Cardiac septum (tissue), 1 donor: Measurements from ENCODE around the gene FBXO15. TPM values are rescaled to one million over a fixed set of nuclear protein-coding genes. Genes with fewer than 3 reads are reported as not detected.

Experiments used
- DNase-seq: peaks from one replicate; pipeline ENCODE4 v3.0.0-alpha.2; 2020; ENCODE audit warnings: low spot score
- intact Hi-C: fragments of 100-400 bp; cut with DNase I; formaldehyde crosslinking; loops from one replicate; pipeline ENCODE4 v1.14.0; 2022
- total RNA-seq: library from RNA; stranded (reverse); fragmentation: NEBNext Ultra II Directional; extraction: Animal tissue kit (Norgen Biotek cat#: 25700); gene quantifications from one replicate; pipeline ENCODE4 v1.2.1, GENCODE V29; 2021
- donor health status: DM: no; HTN: no; CAD: no.

Gene FBXO15
- total RNA-seq, 1 donor from 2014 or later, result 0.51 TPM

DNA sequence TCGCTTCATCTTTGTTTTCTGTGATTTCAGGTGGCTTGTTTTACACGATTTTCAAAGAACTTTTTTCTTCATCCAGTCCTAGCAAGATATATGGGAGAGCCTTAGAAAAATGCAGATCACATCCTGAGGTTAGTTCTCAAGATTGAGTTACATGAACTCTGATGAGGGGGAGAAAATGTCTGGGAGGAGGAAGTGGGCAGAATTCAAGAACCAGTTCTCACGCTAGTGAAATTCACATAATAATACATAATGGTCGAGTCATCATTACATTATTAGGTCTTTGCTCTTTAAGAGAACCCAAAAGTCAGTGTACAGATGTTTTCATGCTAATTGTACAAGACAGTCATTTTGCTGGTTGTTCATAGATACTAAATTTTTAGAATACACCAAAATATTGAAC, 7.6 kb upstream of the FBXO15 start:
- no peak for DNase-seq
- intact Hi-C loops, result no loop called here

DNA sequence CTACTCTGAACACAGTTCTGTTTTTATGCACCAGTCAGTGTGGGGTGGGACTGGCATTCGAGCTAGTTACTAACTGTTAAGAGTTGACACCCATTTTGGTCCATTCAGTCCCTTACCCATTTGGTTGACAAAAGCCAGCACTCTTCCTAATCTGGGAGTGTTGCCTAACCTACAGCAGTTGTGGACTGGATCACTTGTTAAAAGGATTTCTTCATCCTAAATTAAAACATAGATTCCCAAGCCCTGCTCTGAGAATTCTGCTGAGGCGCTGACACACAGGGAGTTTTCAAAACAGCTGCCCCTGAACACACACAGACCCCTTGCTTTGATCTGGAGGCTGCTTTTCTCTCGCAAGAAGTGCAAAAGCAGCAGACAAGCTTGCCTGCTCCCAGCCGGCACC, 7.1 kb upstream of the FBXO15 start:
- no peak for DNase-seq
- intact Hi-C loops, result no loop called here

DNA sequence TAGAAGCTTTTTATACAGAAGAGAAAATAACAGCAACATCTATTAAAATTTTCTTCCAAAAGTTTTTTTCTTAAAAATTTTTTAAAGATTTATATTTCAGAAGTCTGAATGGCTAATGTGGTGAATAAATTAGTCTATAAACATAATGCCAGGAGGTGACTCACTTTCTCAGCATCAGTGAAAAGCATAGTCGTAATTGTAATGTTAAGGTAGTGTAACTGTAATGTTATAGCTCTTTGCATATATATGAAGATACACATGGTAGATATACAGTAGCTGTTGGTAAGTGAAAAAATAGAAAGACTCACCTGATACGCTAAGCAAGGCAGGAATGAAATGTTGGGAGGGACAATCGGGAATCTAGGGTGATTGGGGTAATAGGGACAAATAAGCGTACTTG, 6.2 kb upstream of the FBXO15 start:
- intact Hi-C loops, result no loop called here
- no peak for DNase-seq

DNA sequence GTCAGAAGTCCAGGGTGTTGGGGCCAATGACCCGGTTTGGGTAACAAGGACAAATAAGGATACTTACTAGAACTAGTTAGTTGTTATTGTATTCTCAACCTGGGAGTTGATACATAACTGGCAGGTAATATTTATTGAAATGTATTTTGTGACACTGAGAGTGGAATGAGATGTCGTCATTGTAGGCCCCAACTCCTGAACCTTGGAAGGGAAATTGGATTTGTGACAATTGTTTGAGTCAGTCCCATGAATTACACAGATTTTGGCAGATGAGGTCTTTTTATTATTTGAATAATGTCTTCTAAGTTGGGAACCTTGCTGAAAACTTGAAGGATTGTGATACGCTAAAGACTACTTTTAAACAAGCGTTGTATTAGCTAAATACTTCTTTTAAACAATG, 5.7 kb upstream of the FBXO15 start:
- DNase-seq, result no peak
- intact Hi-C loops, result no loop called here

DNA sequence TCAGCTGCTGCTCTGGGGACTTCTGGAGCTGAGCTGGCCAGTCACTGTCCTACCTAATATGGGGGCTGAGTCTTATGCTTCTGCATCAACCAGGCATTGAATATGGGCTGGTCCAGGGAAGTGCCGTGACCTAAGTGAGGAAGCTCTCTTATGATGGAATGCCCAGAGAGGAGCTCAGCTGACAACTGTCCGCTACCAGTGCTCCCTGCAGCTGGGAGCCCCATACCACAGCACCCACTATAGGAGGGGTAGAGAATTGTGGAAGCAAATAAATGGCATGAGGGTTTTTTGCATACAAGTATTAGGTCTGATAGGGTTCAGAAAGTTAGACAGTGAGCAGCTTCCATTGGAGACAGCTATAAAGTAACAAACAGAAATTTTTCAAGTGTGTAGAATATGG, 5.2 kb upstream of the FBXO15 start:
- DNase-seq, result no peak
- intact Hi-C loops, result no loop called here

DNA sequence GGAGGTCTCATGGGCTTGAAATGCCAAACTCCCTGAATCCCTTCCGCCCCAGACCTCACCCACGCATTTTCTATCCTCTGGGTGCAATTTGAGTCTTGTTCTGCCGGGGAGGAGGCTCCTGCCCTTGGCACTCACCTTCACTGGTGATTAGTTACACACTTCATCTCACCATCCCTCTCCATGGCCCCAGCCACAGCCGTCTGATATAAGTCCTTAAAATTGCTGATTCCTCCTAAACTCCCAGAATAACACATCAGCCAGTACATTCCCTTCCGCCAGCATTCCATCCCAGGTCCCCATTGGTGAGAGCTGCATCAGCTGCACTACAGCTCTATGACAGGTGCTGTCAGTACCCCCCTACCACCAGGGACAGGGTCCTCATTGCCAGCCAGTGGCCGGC, 4.6 kb upstream of the FBXO15 start:
- no peak for DNase-seq
- intact Hi-C loops, result no loop called here

DNA sequence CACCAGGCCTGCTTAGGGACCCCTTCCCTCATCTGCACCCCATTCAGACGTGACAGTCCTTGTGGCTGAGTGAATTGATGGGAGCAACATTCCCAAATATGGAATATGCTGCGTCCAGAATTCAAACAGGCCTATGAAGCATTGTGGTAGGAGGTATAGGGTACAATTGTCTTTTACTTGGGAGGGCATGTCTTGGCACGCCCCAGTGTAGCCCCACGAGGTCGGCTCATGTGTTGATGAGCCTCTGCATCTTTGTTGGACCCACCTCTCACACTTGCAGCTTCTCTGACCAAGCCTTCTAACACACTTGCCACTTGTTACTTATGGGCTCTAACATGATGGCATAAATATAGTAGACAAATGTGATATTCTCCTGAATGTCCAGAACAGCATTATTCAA, 2.2 kb upstream of the FBXO15 start:
- no peak for DNase-seq
- intact Hi-C loops, result loop anchor here (2.0 kb wide), 1 partner anchor 347 kb away; the partner anchor contains the start of gene CNDP2

DNA sequence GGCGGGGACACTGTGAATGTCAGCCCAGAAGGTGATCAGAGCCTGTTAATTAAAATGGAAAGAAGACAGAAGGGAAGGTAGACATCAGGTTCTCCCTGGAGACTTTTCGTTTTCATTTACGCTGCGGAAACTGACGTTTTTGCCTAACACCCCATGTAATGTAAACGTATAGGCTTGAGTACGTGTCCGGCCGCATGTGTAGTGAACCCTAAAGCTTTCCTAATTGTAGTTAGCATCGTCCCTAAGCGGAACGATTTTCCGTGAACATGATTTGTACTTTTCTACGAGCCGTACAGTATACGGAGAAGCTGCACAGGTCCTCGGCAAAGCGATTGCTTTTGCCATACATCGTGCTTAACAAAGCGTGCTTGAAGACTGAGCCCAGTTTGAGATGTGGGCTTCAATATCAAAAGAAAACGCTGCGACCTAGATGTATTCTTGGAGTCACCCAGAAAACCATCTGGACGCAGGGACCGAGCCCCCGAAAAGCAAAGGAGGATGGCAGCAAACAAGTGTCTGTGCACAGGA, 973 bp upstream of the FBXO15 start:
- no peak for DNase-seq
- intact Hi-C loops, result loop anchor here (2.0 kb wide), 1 partner anchor 348 kb away; the partner anchor contains the start of gene CNDP2

DNA sequence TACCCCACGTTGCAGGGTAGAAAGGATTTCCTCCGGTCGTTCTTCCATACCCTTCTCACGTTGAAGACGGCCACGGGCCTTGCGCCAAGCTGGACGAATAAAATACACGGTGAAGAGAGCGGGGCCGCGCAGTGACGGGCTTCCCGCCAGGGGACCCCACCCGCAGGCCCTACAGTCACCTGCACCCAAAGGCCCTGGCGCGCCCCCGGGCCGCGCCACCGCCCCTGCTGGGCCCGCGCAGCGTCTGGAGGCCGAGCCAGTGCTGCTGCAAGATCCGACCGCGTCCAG, 199 bp downstream of the FBXO15 start:
- intact Hi-C loops, result no loop called here
- no peak for DNase-seq

DNA sequence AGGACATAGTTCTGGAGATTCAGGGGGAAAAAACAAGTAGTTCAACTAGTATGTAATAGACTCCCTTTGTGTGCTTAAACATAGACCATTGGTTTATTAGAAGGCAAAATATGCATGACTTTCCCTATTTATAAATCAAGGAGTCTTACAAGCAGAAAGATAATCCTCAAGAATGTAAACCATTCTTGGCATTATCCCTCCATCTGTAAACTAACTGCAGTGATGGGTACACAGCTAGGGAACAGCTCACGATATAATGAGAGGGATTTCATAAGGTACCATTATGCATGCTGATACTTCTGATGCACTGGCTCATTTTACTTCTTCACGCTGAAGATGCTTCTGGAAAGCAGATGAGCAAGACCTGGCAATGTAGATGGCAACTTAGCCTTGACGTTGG, 878 bp downstream of the FBXO15 start:
- no peak for DNase-seq
- intact Hi-C loops, result no loop called here

DNA sequence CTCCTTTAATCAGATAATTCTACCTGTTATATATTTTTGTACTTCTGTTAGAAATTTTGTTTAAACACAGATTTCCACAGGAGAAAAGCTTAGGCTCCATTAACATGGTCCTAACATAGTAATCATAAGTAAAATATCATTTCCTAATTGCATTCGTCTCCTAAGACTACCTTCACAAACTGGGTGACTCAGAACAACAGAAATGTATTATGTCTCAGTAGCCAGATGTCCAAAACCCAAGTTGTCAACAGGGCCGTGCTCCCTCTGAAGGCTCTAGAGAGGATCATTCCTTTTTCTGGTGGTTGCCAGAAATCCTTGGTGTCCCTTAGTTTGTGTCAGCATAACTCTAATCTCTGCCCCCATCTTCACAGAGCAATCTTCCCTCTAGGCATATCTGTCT, 5.4 kb downstream of the FBXO15 start:
- intact Hi-C loops, result no loop called here
- no peak for DNase-seq

DNA sequence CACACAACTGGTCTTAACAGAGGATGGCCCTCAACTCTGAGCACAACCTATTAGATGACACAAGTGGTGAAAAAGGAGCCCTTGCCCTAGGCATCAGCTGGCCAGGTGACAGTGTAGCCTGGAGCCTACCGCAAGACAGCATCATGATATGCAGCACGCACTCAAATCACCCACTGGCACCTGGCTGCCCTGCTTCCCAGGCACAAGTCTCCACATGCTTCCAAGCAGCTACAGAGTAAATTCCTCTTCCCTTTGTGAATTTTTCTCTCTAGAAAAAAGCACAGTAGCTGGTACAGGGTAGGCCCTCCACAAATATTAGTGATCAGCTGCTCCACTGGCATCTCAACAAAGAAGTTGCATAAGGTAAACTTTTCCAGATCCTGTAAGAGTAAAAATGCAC, 6.0 kb downstream of the FBXO15 start:
- no peak for DNase-seq
- intact Hi-C loops, result no loop called here

DNA sequence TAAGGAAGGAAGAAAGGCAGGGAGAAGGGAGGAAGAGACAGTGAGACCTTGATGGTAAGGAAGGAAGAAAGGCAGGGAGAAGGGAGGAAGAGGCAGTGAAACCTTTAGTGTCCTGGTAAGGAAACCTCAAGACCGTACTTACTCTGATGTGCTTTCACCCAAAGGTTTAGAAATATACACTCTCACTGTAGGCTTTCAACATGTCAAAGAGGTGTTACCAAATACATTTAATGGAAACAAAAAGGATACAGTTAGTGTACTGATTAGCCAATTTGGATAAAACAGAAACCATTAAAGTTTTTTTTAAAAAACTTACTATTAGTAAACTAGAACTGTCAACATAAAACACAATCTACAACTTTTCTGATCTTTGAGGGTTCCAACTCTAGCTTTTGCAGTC, 7.1 kb downstream of the FBXO15 start:
- no peak for DNase-seq
- intact Hi-C loops, result no loop called here

DNA sequence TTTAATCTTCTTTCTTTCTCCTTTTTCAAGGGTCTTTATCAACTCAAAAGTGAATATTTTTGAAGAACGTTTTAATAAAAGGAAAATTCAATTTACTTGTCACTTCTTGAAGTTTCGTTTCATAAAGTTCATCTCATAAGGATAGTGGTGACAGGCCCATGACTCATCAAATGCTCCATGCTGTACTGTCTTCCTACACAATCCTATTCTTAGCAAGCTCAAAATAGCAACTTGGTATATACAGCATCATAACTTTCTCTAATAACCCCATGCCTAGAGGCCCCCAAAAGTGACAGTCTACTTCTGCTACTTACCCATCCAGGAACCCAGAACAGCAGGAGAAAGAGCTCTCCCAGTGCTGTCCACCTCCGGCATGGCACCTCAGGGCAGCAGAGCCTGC, 7.7 kb downstream of the FBXO15 start:
- intact Hi-C loops, result no loop called here
- no peak for DNase-seq

DNA sequence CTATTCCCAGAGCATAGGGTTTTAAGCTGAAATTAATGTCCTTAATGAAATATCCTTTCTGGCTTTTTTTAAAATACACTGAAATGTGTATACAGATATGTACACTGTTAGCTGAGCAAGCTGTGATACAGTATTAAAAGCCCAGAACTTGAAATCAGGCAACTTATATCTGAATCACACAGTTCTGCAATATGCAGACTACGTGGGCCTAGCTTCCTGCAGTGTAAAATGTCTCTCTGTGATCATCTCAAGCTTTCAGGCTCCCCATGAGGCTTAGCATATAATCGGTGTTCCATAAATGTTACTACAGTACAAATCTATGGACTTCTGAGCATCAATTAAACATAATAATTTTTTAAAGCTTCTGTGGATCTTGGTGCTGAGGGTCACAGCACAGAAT, 8.2 kb downstream of the FBXO15 start:
- no peak for DNase-seq
- intact Hi-C loops, result no loop called here

DNA sequence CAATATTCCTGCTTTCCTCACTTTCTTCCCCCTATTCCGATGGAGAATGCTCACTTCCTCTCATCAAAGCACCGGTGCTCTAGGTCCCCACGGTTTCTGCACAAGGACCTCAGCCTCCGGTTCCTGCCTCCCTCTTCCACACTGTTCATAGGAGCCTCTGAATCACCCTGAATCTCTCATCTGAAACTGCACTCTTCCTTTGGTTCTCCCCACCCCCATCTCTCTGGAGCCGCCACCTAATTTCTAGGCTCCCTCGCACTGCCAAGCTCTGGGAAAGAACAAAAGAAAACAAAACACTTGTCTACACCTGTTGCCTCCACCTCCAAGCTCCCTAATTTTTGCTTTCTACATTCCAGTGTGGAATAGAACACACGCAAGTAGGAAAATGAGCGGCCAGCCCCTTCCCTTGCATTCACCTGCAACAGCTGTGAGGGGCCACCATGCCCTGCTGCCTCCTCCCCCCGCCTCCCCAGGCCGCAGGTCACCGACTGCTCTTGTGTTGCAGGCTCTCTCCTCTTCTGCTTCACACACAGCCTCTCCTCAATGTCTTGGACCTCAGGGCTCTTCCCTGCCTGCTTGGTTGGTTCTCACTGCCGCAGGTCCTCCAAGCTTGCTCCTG, 9.6 kb downstream of the FBXO15 start:
- intact Hi-C loops, result no loop called here
- DNase-seq, result no peak

DNA sequence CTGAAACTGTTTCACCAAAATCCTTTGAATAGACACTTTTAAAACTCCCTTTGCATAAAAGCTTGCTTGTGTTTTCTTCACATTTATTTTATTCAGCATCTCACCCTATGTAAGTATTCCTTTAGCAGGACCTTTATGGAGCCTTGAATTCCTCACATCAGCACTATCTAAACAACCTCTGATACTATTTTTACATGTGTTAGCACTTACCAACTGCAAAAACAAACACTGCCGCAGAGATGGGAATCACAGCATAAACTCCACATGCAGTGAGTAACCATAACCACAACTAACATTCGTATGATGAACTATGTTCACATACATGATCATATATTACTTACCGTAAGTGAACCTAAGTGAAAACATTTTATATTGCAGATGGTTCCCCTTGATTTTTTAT, 15.4 kb downstream of the FBXO15 start:
- no peak for DNase-seq
- intact Hi-C loops, result no loop called here

DNA sequence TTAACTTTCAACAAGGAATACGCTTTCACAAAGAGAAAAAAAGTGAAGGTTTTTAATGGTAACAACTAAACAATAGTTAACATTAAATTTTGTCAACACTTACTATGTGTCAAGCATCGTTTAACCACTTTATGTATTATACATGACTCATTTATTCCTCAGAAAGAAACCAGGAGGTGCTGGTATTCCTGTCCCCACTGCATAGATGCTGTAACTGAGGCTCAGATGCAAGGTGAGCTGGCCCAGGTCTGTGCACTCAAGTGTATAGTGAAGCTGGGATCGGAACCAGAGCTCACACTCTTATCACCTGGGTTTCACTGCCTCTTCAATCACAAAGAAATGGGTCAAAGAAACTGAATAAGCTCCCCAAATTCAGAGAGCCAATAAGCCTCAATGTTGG, 16.5 kb downstream of the FBXO15 start:
- intact Hi-C loops, result no loop called here
- no peak for DNase-seq

DNA sequence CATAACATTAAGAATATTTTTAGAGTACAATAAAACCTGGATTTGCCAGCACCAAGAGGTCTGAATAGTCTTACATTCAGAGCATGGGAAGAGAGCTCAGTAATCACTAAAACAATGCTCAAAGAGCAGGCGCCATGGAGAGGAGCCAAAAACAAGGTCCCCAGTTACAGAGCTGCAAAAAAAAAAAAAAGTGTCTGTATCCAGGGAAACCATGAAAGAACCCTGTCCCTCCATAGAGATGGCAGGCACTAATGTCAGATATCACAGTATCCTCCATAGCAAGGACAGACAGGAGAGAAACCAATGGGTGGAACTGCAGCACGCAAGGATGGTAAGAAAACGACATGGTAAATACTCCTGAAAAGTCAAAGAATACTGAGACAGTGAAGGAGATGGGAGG, 19.5 kb downstream of the FBXO15 start:
- intact Hi-C loops, result no loop called here
- DNase-seq, result no peak

DNA sequence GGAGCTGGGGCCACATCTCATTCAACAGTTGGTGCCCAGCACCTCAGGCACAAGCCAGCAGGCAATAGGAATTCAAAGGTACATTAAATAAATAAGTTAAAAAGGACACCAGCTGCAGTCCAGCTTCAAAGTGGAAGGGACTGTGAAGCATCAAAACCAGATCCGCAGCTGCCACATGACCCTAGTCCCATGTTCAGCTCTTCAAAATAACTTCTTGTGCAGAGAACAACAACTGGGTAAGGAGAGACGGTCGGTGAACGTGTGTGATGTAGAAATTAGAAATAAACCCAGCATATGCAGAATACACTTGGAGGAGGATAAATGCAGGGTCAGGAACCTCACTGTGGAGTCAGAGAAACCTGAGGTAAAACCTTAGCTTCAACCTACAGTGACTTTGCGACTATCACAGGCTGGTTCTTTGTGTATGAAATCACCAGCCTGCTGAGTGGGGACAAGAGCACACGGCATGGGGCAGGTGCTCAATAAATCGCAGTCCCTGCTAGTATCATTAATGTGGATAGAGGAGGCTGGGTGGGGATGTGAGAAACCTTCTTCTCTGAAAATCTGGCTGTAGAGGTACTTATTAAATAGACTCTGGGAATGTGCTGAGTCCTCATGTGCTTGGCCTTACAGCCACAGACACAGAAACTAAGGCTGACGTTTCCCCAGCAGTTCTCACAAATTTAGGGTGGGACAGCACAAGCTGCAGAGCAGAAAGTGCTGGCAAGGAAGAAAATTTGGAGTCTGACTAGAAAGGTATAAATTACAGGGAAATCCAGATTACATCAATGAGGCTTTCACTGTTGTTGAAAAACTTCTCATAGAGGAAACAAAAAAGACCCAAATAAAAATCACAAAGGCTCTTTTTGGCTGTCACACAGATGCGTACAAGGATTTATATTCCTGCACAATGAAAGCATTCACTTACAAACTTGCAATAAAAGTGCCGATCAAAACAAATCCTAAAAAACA, 20.7 kb downstream of the FBXO15 start:
- intact Hi-C loops, result no loop called here

DNA sequence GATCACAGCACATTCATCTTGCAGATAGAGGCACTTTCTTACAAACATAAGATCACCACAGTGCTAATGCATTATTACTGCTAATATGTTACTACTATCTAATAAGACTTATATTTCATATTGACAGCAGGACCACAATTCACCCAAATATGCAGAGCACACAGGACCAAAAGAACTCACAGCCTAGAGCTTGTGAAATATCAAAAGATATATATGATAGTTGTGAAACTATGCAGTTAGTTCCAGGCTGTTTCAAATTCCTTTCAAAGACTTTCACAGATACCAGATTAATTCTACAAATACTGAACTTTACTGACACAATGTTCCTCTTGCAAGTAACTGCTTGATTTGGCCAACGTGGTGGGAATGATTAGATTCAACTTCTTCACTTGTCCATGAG, 23.0 kb downstream of the FBXO15 start:
- DNase-seq, result no peak
- intact Hi-C loops, result no loop called here

More for the DNA sequence above, 20.7 kb downstream of the FBXO15 start:
- DNase-seq, result no peak
